ENCODE measurements around the gene SCLY.

GRCh38 chr2:238127165-238128060 lies 66.6 kb downstream of the SCLY start:
- TF ChIP-seq RAD21 (IDR thresholded peaks at IDR 0.05; ENCODE audit: low read depth) (no peak), REST (IDR thresholded peaks at IDR 0.05; ENCODE audit: low read depth) (no peak), TCF12 (IDR thresholded peaks at IDR 0.05; ENCODE audit: low read depth) (no peak)
